ENCODE results near the gene ITM2B.

- TF ChIP-seq CTCF (conservative IDR thresholded peaks at IDR 0.05; ENCODE audit: low read depth, low read length) (no peak), EZH2phosphoT487 (IDR thresholded peaks at IDR 0.05; ENCODE audit: borderline replicate concordance, low read length) (no peak), EZH2 (IDR thresholded peaks at IDR 0.05; ENCODE audit: low read length, unreplicated experiment) (no peak)
Measured at GRCh38 chr13:48281556-48281955, 48.5 kb downstream of the ITM2B start.
